Measurements from ENCODE around the gene TRAPPC3L. TPM values are rescaled to one million over a fixed set of nuclear protein-coding genes. Genes with fewer than 3 reads are reported as not detected.

Gene TRAPPC3L
- total and polyA plus RNA-seq, 7 donors = 0.03 to 0.16 (median 0.06) TPM; not detected in 4

DNA sequence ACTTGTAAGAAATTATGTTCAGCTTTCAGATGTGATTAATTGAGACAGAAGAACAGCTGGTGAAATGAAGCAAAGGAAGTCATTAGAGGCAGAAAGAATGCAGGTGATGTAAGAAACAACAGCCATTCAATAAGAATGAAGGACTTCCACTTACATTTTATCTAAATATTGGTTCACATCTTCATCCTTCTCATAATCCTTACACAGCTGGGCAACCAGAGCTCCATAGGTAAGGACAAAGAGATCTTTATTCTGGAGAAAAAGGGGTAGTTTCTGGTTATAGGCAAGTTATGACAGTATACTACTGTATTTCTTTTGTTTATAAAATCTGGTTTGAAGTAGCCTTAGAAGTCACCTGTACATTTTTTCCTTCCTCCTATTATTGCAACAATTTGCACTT lies 2.3 kb downstream of the TRAPPC3L start:
- Histone ChIP-seq H3K27me3 (ENCODE audit: insufficient read depth in 3 of 3, low read length in 2 of 3) (no peaks in the 10 kb centered on the region), H3K4me3 (no peak overlapping the region), H3K4me1 (no peaks in the 10 kb centered on the region), H3K9me3 (no peaks in the 10 kb centered on the region), H3K27ac (no peak overlapping the region), H3K36me3 (ENCODE audit: insufficient read depth in 1 of 2, low read depth in 1 of 2) (no peaks in the 10 kb centered on the region)
- TF ChIP-seq, protein P1, sequence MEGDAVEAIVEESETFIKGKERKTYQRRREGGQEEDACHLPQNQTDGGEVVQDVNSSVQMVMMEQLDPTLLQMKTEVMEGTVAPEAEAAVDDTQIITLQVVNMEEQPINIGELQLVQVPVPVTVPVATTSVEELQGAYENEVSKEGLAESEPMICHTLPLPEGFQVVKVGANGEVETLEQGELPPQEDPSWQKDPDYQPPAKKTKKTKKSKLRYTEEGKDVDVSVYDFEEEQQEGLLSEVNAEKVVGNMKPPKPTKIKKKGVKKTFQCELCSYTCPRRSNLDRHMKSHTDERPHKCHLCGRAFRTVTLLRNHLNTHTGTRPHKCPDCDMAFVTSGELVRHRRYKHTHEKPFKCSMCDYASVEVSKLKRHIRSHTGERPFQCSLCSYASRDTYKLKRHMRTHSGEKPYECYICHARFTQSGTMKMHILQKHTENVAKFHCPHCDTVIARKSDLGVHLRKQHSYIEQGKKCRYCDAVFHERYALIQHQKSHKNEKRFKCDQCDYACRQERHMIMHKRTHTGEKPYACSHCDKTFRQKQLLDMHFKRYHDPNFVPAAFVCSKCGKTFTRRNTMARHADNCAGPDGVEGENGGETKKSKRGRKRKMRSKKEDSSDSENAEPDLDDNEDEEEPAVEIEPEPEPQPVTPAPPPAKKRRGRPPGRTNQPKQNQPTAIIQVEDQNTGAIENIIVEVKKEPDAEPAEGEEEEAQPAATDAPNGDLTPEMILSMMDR (IDR thresholded peaks at IDR 0.05) = no peak
- no peak for ATAC-seq
- intact Hi-C loops (cut with DNase I) = no loop called here
- no peak for DNase-seq

DNA sequence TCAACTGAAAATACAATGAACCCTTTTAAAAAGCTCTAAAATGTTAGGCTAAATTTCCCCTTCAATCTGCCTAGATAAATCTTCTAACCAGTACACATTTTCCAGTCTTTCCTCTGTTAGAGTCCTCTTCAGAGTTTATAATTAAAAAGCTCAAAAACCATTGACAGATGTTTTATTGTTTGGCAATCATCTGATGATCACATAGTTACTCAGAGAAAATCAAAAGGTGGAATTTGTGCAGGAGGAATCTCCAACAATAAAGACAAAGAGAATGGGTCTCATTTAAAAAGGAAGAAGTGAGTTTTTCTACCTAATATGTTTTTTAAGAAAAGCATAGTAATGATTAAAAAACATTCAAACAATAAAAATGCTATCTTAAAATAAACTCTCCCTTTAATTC lies 3.1 kb downstream of the TRAPPC3L start:
- Histone ChIP-seq H3K4me3 (no peak overlapping the region), H3K27ac (no peak overlapping the region), H3K4me1 (no peaks in the 10 kb centered on the region), H3K27me3 (ENCODE audit: insufficient read depth in 3 of 3, low read length in 2 of 3) (no peaks in the 10 kb centered on the region), H3K9me3 (no peaks in the 10 kb centered on the region), H3K36me3 (ENCODE audit: insufficient read depth in 1 of 2, low read depth in 1 of 2) (no peaks in the 10 kb centered on the region)
- TF ChIP-seq, protein P1 (IDR thresholded peaks at IDR 0.05) = no peak
- ATAC-seq (no peak), DNase-seq (no peak)
- intact Hi-C loops (cut with DNase I) = no loop called here

DNA sequence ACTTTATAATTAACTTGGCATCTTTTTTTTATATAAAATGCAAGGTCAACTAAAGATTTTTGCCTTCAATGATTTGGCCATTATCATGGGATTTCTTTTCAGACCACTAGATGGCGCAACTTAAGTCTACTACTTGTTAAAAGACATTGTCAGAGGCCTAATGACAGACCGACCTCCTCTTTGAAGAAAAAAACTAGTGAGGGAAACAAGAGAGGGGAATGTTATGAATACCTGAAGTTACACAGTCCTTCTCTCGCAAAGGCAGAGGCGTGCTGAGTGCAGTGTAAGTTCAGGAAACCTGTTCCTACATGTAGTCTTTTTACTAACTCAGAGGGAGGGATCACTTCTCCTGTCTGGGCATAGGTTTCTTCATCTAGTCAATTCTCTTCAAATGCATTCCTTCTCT lies 9.3 kb downstream of the TRAPPC3L start:
- no peak overlapping the region for H3K4me3 ChIP-seq
- no peaks in the 10 kb centered on the region for H3K27me3 ChIP-seq (ENCODE audit: insufficient read depth in 3 of 3, low read length in 2 of 3)
- H3K9me3 ChIP-seq = no peaks in the 10 kb centered on the region
- ATAC-seq (peak; percentile 46 to 83 (median 52)), DNase-seq (no peak)
- H3K36me3 ChIP-seq (ENCODE audit: insufficient read depth in 1 of 2, low read depth in 1 of 2) = no peaks in the 10 kb centered on the region
- TF ChIP-seq, protein P1 (IDR thresholded peaks at IDR 0.05) = peak; percentile 74
- peaks cover 3% of the 10 kb centered on the region for H3K4me1 ChIP-seq
- no peak overlapping the region for H3K27ac ChIP-seq
- 15 to 20% (median 19%) methylated on average over 4 of the region's 4 CpGs for WGBS, 3 donors
- intact Hi-C loops (cut with DNase I) = loop anchor here (2.0 to 10.0 kb wide), 3 partner anchors 25 to 171 kb away; no protein-coding TSS in a partner anchor

DNA sequence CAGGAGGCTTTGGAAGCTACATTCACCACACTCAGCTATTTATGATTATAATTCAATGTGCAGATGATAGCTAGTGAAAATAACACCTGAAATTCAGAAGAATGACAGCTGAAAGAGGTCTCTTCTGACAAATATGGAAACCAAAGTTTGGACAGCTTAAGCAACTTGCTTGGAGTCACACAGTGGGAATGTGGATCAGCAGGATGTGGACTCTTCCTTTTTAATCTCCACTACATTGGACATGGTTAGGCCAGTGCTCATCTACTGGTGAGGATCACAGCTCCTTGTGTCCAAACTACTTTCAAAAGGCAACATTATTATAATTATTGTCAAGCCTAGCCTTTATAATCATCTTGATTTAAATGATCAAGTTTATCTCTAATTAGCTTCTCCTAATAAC lies 10.4 kb downstream of the TRAPPC3L start:
- TF ChIP-seq, protein P1 (IDR thresholded peaks at IDR 0.05) = no peak
- Histone ChIP-seq H3K27me3 (ENCODE audit: insufficient read depth in 3 of 3, low read length in 2 of 3) (no peaks in the 10 kb centered on the region), H3K4me3 (no peak overlapping the region), H3K36me3 (ENCODE audit: insufficient read depth in 1 of 2, low read depth in 1 of 2) (no peaks in the 10 kb centered on the region), H3K9me3 (no peaks in the 10 kb centered on the region), H3K27ac (no peak overlapping the region), H3K4me1 (peaks cover 3% of the 10 kb centered on the region)
- intact Hi-C loops (cut with DNase I) = loop anchor here (5.0 to 10.0 kb wide), 2 partner anchors 112 to 170 kb away; no protein-coding TSS in a partner anchor
- DNase-seq = no peak
- no peak for ATAC-seq

DNA sequence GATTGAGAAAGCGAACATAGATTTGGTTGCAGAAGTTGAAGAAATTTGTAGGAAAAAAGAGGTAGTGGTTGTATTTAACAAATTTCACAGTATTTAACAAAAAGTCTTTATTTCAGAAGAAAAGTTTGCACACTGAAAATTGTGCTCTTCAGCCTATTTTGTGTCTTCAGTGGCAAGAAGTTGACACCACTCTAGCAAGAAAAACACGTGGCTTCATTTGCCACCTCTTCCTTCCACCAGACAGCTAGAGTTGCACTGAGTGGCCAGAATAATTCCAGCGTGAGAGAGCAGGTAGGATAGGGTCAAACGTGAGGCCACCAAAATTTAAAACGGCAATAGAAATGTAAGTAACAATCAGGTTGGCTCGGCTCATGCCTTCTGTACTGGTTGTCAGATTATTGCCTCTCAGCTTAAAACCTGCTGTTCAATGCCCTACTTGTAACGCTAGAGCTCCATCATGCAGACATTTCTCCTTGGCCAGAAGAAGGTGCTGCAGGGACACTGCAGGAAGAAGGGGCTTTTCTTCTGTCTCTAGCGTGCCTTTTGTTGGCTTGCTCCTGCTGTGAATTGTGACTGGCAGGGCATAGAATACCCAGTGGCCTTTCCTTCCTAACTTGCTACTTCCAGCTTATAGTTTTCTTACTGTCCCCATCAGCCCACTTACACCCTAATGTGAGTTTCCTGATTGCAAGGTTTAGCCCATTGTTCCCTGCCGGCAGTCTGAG lies 12.1 kb downstream of the TRAPPC3L start:
- WGBS, 3 donors = 44 to 46% (median 45%) methylated on average over 9 of the region's 9 CpGs
- Histone ChIP-seq H3K4me3 (no peak overlapping the region), H3K9me3 (no peaks in the 10 kb centered on the region), H3K4me1 (peaks cover 3% of the 10 kb centered on the region), H3K27me3 (ENCODE audit: insufficient read depth in 3 of 3, low read length in 2 of 3) (no peaks in the 10 kb centered on the region), H3K27ac (no peak overlapping the region), H3K36me3 (ENCODE audit: insufficient read depth in 1 of 2, low read depth in 1 of 2) (no peaks in the 10 kb centered on the region)
- TF ChIP-seq, protein P1 (IDR thresholded peaks at IDR 0.05) = no peak
- DNase-seq (no peak), ATAC-seq (no peak)
- intact Hi-C loops (cut with DNase I) = loop anchor here (5.0 to 10.0 kb wide), 3 partner anchors 91 to 246 kb away; no protein-coding TSS in a partner anchor
